ENCODE results near the gene NR3C1. TPM values are rescaled to one million over a fixed set of nuclear protein-coding genes. Genes with fewer than 3 reads are reported as not detected.

Gene NR3C1
- total RNA-seq, 1 donor from 2014 or later, result 62.2 TPM

- no peaks in the 10 kb centered on the region for H3K9me3 Mint-ChIP-seq
- H3K27me3 Mint-ChIP-seq, result no peaks in the 10 kb centered on the region
- H3K4me1 Mint-ChIP-seq, result peaks cover 56% of the 10 kb centered on the region
- H3K27ac Mint-ChIP-seq, result peak overlapping the region; percentile 31
- peak overlapping the region; percentile 93 for H3K4me3 Mint-ChIP-seq
- peaks cover 39% of the 10 kb centered on the region for H3K36me3 Mint-ChIP-seq (ENCODE audit: low read depth)
- intact Hi-C loops (cut with micrococcal nuclease), result loop anchor here (5.0 kb wide), 4 partner anchors 88 to 772 kb away; partner anchors contain the start of genes KCTD16 and YIPF5
- DNase-seq, result peak; percentile 62
These were observed 3.6 kb downstream of the NR3C1 start for GRCh38 chr5:143399616-143400540.

DNA sequence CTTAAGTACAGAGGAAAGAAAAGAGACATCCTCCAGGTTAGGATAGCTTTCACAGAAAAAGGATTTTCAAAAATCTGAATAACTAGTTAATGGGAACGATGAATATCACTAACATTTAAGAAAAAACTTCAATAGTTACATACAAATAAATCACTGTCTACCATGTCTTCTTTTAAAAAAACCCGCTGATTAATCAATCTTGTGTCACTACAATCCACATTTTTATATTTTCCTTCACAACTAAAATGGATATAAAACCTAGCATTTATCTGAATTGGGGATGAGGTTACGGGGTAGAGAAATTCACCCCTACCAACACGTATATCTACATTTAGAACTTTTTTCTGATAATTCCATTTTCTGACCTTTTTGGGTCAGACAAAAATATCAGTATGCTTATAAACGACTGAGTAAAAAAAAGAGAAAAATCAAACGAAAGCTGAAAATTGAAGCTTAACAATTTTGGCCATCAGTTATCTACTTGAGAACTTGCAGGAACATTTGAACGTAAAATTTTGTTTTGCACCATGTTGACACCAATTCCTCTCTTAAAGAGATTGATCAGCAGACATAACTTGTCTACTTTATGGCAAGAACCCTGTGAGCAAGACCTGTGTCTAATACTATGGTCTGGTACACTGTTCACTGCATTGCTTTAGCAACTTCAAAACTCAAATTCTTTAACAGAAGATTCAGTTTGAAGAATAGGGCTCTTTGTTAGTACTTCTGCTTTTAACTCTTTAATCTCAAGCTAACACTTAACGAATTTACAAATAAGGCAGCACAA is 4.8 kb downstream of the NR3C1 start:
- peaks cover 42% of the 10 kb centered on the region for H3K36me3 Mint-ChIP-seq (ENCODE audit: low read depth)
- DNase-seq, result no peak
- H3K4me1 Mint-ChIP-seq, result peaks cover 62% of the 10 kb centered on the region
- intact Hi-C loops (cut with micrococcal nuclease), result no loop called here
- no peaks in the 10 kb centered on the region for H3K27me3 Mint-ChIP-seq
- H3K9me3 Mint-ChIP-seq, result no peaks in the 10 kb centered on the region
- peak overlapping the region; percentile 34 for H3K27ac Mint-ChIP-seq
- H3K4me3 Mint-ChIP-seq, result peak overlapping the region; percentile 93

DNA sequence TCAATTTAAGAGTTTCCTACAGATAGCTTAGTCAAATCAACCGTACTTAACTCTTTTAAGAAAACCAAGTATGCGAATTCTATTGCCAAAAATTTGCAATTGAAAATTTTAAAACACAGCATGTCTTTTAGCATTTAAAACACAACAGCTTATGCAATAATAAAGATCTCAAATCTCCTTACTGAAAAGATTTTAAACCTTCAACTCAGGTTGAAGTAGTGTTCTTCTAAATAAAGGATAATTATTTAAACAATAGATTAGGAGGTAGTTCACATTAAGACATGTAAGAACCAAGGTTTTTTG is 5.5 kb downstream of the NR3C1 start:
- no peak for DNase-seq
- Mint-ChIP-seq H3K4me3 (peak overlapping the region; percentile 93), H3K27me3 (no peaks in the 10 kb centered on the region), H3K36me3 (ENCODE audit: low read depth) (peaks cover 42% of the 10 kb centered on the region), H3K9me3 (no peaks in the 10 kb centered on the region), H3K27ac (no peak overlapping the region), H3K4me1 (peaks cover 64% of the 10 kb centered on the region)
- intact Hi-C loops (cut with micrococcal nuclease), result no loop called here

GRCh38 chr5:143397302-143398052 is 6.0 kb downstream of the NR3C1 start:
- Mint-ChIP-seq H3K36me3 (ENCODE audit: low read depth) (peaks cover 44% of the 10 kb centered on the region), H3K27ac (no peak overlapping the region), H3K27me3 (no peaks in the 10 kb centered on the region), H3K9me3 (no peaks in the 10 kb centered on the region), H3K4me3 (peak overlapping the region; percentile 93), H3K4me1 (peaks cover 67% of the 10 kb centered on the region)
- intact Hi-C loops (cut with micrococcal nuclease), result no loop called here
- DNase-seq, result no peak

DNA sequence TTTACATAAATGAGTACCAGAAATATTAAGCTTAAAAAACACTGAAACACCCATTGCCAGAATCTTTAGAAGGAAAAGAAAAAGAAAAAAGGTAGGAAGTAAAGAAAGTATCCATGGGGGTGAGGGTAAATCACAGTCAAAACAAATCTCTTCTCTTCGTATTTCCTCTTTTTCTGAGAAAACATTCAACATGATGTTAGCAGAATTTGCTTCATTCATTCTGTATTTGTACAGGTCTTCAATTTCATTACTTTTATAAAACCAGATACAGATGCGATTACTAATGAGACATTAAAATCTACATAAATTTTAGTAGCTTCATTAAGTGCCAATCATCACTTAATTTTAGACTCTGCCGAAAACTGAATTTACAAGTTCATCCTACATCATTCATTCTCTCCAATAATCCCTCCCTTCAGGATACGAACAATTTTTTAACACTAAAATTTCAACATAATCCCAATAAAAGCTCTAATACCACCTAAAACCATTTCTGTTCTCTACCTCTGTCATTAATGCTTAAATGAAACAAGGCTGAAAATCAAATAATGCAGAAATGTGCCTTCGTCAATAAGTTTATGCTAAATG is 7.0 kb downstream of the NR3C1 start:
- intact Hi-C loops (cut with micrococcal nuclease), result no loop called here
- Mint-ChIP-seq H3K27ac (no peak overlapping the region), H3K36me3 (ENCODE audit: low read depth) (peaks cover 45% of the 10 kb centered on the region)

GRCh38 chr5:143395638-143396352 is 7.7 kb downstream of the NR3C1 start:
- intact Hi-C loops (cut with micrococcal nuclease), result no loop called here
- Mint-ChIP-seq H3K27ac (no peak overlapping the region), H3K4me1 (peaks cover 54% of the 10 kb centered on the region), H3K4me3 (peak overlapping the region; percentile 68), H3K36me3 (ENCODE audit: low read depth) (peaks cover 44% of the 10 kb centered on the region), H3K27me3 (no peaks in the 10 kb centered on the region), H3K9me3 (no peaks in the 10 kb centered on the region)
- DNase-seq, result no peak

More for the DNA sequence above, 7.0 kb downstream of the NR3C1 start:
- no peaks in the 10 kb centered on the region for H3K9me3 Mint-ChIP-seq
- H3K4me3 Mint-ChIP-seq, result peak overlapping the region; percentile 68
- H3K4me1 Mint-ChIP-seq, result peaks cover 60% of the 10 kb centered on the region
- no peaks in the 10 kb centered on the region for H3K27me3 Mint-ChIP-seq
- DNase-seq, result no peak

DNA sequence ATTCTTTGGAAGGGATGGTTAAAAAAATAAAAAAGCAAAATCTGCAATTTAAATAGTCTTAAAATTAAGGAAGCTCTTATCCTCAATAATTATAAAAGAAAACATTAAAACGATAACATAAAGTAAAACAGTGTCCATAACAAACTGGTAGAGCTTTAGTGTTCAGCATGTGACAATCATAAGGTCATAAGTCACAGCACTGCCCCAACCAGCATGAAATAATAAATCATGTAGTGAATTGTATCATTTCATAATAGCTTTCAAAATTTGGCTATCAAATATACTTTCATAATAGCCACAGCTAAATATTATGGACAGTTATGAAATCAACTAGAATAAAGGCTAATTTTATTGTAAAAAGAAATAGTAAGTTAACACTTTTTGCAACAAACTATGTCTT is 10.0 kb downstream of the NR3C1 start:
- Mint-ChIP-seq H3K36me3 (ENCODE audit: low read depth) (peaks cover 33% of the 10 kb centered on the region), H3K4me1 (peaks cover 44% of the 10 kb centered on the region), H3K9me3 (no peaks in the 10 kb centered on the region), H3K4me3 (no peak overlapping the region), H3K27me3 (no peaks in the 10 kb centered on the region), H3K27ac (no peak overlapping the region)
- intact Hi-C loops (cut with micrococcal nuclease), result no loop called here
- DNase-seq, result no peak

GRCh38 chr5:143390941-143391340 is 12.5 kb downstream of the NR3C1 start:
- Mint-ChIP-seq H3K4me3 (no peak overlapping the region), H3K9me3 (peaks cover 13% of the 10 kb centered on the region), H3K27ac (no peak overlapping the region), H3K36me3 (ENCODE audit: low read depth) (peaks cover 43% of the 10 kb centered on the region), H3K4me1 (peaks cover 49% of the 10 kb centered on the region), H3K27me3 (no peaks in the 10 kb centered on the region)
- intact Hi-C loops (cut with micrococcal nuclease), result no loop called here
- no peak for DNase-seq

GRCh38 chr5:143390258-143390657 is 13.2 kb downstream of the NR3C1 start:
- Mint-ChIP-seq H3K4me3 (no peak overlapping the region), H3K9me3 (peaks cover 20% of the 10 kb centered on the region), H3K4me1 (peaks cover 45% of the 10 kb centered on the region), H3K27ac (no peak overlapping the region), H3K27me3 (no peaks in the 10 kb centered on the region), H3K36me3 (ENCODE audit: low read depth) (peaks cover 46% of the 10 kb centered on the region)
- DNase-seq, result no peak
- intact Hi-C loops (cut with micrococcal nuclease), result no loop called here

DNA sequence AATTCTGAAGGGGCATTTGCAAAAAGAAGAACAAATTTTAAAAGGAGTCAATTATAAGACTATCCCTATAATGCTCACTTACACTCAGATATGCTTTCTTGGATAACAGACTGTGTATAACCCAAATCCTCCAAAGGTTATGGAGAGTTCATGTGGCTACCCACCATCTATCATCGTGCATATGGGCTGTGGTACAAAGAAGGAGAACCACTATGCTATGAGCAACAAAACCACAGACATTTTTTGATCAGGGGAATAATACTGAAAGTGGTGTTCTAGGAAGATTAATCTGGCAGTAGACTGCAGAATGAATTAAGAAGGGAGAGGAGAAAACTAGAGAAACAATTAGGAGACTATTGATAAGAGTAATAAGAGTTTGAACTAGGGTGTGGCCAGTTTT is 16.8 kb downstream of the NR3C1 start:
- H3K4me3 Mint-ChIP-seq, result peak overlapping the region; percentile 9
- no peaks in the 10 kb centered on the region for H3K27me3 Mint-ChIP-seq
- H3K4me1 Mint-ChIP-seq, result peaks cover 42% of the 10 kb centered on the region
- intact Hi-C loops (cut with micrococcal nuclease), result no loop called here
- DNase-seq, result peak; percentile 60
- peaks cover 66% of the 10 kb centered on the region for H3K36me3 Mint-ChIP-seq (ENCODE audit: low read depth)
- H3K9me3 Mint-ChIP-seq, result peaks cover 25% of the 10 kb centered on the region
- H3K27ac Mint-ChIP-seq, result no peak overlapping the region

- peaks cover 25% of the 10 kb centered on the region for H3K9me3 Mint-ChIP-seq
- DNase-seq, result no peak
- no peaks in the 10 kb centered on the region for H3K27me3 Mint-ChIP-seq
- H3K4me1 Mint-ChIP-seq, result peaks cover 49% of the 10 kb centered on the region
- no peak overlapping the region for H3K27ac Mint-ChIP-seq
- intact Hi-C loops (cut with micrococcal nuclease), result no loop called here
- H3K36me3 Mint-ChIP-seq (ENCODE audit: low read depth), result peaks cover 73% of the 10 kb centered on the region
- no peak overlapping the region for H3K4me3 Mint-ChIP-seq
These were observed 18.4 kb downstream of the NR3C1 start for GRCh38 chr5:143384865-143385657.

GRCh38 chr5:143383988-143384387 is 19.5 kb downstream of the NR3C1 start:
- H3K4me1 Mint-ChIP-seq, result peaks cover 50% of the 10 kb centered on the region
- H3K36me3 Mint-ChIP-seq (ENCODE audit: low read depth), result peaks cover 69% of the 10 kb centered on the region
- DNase-seq, result no peak
- H3K27ac Mint-ChIP-seq, result no peak overlapping the region
- intact Hi-C loops (cut with micrococcal nuclease), result no loop called here
- H3K27me3 Mint-ChIP-seq, result no peaks in the 10 kb centered on the region
- H3K9me3 Mint-ChIP-seq, result peaks cover 25% of the 10 kb centered on the region
- H3K4me3 Mint-ChIP-seq, result no peak overlapping the region

Measured in activated CD4-positive, alpha-beta T cell treated with anti-CD3 and anti-CD28 coated beads, Interleukin-2, amount 10 ng/mL, durations not matched to agents 24 days and 14 days (primary cell).